ENCODE measurements around the gene AKAIN1. TPM values are rescaled to one million over a fixed set of nuclear protein-coding genes. Genes with fewer than 3 reads are reported as not detected.

Gene AKAIN1, protein sequence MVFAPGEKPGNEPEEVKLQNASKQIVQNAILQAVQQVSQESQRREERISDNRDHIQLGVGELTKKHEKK
- total RNA-seq = not detected in 2 replicates

DNA sequence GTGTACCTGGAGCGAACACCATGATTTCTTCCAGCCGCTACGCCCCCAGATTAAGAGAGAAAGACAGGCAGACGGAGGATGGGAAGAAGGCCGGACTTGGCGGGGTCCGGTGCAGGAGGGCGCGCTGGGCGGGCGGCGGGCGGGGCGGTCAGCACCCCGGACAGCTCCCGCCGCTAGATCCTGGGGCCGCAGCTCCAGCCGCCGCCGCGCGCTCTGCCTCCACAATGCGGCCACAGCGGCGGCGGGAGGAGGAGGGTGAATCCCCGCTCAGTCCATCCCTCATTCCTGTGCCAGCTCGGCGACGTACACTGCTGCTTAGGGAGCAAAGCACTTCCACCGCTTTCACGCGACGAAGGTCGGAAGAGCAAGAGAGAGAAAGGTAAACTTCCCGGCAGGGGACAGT lies at the start of gene AKAIN1:
TSS of gene AKAIN1 (minus strand) at position 226 of the 403 bp plus-strand sequence. CDS start at position 22, 204 bp downstream.

Other genes starting within 250 kb of the AKAIN1 start
- gene ZBTB14, start 98.5 kb upstream of the AKAIN1 start, total RNA-seq = 9.6 and 9.8 TPM in 2 replicates